ENCODE measurements around the gene EMC8.

DNA sequence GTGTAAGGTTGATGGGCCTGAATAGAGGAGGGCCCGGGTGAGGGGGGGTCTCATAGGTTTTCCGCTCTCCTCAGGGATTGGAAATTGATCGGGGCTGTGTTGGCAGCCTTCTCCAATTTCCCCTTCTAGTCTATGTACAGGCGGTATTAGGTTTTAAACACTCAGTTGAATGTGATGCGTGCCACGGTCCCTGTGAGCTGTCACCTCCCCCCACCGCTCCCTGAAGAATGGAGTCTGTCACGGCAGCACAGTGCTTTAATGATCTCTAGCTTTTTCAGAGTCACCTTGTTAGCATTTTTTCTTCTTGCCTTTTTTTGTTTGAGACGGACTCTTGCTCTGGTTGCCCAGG, 951 bp upstream of the EMC8 start:
- TF ChIP-seq CTCF (IDR thresholded peaks at IDR 0.05) (no peak), POLR2A (IDR thresholded peaks at IDR 0.05) (no peak)

Data from uterus (tissue), 2 donors.